ENCODE data around the gene RAB25.

RAB25 gene

DNA sequence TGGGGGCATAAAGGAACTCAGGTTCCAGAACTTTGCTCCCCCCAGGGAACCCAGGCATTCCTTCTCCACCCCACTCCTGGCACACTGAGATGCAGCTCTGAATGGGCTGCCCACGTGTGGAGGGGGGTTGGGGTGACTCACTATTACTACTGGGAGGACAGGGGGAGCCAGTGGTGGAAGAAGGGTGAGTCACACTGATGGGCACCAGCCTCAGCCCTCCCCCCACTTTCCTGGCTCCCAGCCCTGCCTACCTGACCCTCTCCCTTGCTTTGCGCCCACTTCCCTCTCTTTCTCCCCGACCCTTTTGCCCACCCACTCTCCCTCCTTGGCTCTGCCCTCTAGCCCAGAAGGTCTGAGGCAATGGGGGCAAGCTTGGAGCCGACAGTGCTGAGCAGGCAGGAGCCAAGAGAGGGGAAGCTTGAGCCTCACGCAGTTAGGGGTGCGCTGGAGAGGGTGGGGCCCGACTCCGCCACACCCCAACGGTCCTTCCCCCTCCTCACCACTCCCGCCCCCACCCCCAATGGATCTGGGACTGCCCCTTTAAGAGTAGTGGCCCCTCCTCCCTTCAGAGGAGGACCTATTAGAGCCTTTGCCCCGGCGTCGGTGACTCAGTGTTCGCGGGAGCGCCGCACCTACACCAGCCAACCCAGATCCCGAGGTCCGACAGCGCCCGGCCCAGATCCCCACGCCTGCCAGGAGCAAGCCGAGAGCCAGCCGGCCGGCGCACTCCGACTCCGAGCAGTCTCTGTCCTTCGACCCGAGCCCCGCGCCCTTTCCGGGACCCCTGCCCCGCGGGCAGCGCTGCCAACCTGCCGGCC, 53.4 kb downstream of the RAB25 start, which contains the start of gene LMNA (continued):
- TF ChIP-seq, protein P1, sequence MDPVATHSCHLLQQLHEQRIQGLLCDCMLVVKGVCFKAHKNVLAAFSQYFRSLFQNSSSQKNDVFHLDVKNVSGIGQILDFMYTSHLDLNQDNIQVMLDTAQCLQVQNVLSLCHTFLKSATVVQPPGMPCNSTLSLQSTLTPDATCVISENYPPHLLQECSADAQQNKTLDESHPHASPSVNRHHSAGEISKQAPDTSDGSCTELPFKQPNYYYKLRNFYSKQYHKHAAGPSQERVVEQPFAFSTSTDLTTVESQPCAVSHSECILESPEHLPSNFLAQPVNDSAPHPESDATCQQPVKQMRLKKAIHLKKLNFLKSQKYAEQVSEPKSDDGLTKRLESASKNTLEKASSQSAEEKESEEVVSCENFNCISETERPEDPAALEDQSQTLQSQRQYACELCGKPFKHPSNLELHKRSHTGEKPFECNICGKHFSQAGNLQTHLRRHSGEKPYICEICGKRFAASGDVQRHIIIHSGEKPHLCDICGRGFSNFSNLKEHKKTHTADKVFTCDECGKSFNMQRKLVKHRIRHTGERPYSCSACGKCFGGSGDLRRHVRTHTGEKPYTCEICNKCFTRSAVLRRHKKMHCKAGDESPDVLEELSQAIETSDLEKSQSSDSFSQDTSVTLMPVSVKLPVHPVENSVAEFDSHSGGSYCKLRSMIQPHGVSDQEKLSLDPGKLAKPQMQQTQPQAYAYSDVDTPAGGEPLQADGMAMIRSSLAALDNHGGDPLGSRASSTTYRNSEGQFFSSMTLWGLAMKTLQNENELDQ (tag by site-specific recombination; IDR thresholded peaks at IDR 0.05; ENCODE audit: low read depth): no peak
- no peak for TF ChIP-seq ZNF423 (tag by site-specific recombination; IDR thresholded peaks at IDR 0.05)
- TF ChIP-seq, protein P2, sequence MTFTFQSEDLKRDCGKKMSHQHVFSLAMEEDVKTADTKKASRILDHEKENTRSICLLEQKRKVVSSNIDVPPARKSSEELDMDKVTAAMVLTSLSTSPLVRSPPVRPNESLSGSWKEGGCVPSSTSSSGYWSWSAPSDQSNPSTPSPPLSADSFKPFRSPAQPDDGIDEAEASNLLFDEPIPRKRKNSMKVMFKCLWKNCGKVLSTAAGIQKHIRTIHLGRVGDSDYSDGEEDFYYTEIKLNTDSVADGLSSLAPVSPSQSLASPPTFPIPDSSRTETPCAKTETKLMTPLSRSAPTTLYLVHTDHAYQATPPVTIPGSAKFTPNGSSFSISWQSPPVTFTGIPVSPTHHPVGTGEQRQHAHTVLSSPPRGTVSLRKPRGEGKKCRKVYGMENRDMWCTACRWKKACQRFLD (tag by site-specific recombination; IDR thresholded peaks at IDR 0.05): peak; percentile 84; the same call in 1 of the 2 replicates
- TF ChIP-seq ZNF530 (tag by site-specific recombination; IDR thresholded peaks at IDR 0.05; ENCODE audit: low read depth): no peak
- TF ChIP-seq, protein P3, sequence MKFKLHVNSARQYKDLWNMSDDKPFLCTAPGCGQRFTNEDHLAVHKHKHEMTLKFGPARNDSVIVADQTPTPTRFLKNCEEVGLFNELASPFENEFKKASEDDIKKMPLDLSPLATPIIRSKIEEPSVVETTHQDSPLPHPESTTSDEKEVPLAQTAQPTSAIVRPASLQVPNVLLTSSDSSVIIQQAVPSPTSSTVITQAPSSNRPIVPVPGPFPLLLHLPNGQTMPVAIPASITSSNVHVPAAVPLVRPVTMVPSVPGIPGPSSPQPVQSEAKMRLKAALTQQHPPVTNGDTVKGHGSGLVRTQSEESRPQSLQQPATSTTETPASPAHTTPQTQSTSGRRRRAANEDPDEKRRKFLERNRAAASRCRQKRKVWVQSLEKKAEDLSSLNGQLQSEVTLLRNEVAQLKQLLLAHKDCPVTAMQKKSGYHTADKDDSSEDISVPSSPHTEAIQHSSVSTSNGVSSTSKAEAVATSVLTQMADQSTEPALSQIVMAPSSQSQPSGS (tag by site-specific recombination; IDR thresholded peaks at IDR 0.05; ENCODE audit: low read depth): no peak
- TF ChIP-seq ZNF366 (tag by site-specific recombination; conservative IDR thresholded peaks at IDR 0.05): peak; percentile 89
- no peak for TF ChIP-seq YY2 (tag by site-specific recombination; IDR thresholded peaks at IDR 0.05)
- TF ChIP-seq ZNF560 (tag by site-specific recombination; IDR thresholded peaks at IDR 0.05; ENCODE audit: borderline replicate concordance): no peak
- TF ChIP-seq ZNF549 (tag by site-specific recombination; IDR thresholded peaks at IDR 0.05): no peak
- TF ChIP-seq ZSCAN16 (tag by site-specific recombination; IDR thresholded peaks at IDR 0.05): no peak
- no peak; the same call in 1 of the 2 replicates for TF ChIP-seq ZNF558 (tag by site-specific recombination; IDR thresholded peaks at IDR 0.05)
- TF ChIP-seq ZNF776 (tag by site-specific recombination; IDR thresholded peaks at IDR 0.05; ENCODE audit: borderline replicate concordance): no peak
- peak; percentile 60; the same call in 1 of the 2 replicates for TF ChIP-seq ZNF2 (tag by site-specific recombination; IDR thresholded peaks at IDR 0.05)
- TF ChIP-seq BCL11A (tag by site-specific recombination; IDR thresholded peaks at IDR 0.05; ENCODE audit: low read depth): peak; percentile 94
- TF ChIP-seq EGR2 (tag by site-specific recombination; IDR thresholded peaks at IDR 0.05; ENCODE audit: low read depth): peak; percentile 97
- TF ChIP-seq ZNF157 (tag by site-specific recombination; IDR thresholded peaks at IDR 0.05): no peak
- no peak; the same call in none of the 2 replicates for TF ChIP-seq ZNF600 (tag by site-specific recombination; IDR thresholded peaks at IDR 0.05)
- 0 out of 2 replicates have a peak, but pooled peaks have one; percentile 30 for TF ChIP-seq ZFP37 (tag by site-specific recombination; IDR thresholded peaks at IDR 0.05)
- TF ChIP-seq ZNF555 (tag by site-specific recombination; conservative IDR thresholded peaks at IDR 0.05): no peak
- TF ChIP-seq, protein P4, sequence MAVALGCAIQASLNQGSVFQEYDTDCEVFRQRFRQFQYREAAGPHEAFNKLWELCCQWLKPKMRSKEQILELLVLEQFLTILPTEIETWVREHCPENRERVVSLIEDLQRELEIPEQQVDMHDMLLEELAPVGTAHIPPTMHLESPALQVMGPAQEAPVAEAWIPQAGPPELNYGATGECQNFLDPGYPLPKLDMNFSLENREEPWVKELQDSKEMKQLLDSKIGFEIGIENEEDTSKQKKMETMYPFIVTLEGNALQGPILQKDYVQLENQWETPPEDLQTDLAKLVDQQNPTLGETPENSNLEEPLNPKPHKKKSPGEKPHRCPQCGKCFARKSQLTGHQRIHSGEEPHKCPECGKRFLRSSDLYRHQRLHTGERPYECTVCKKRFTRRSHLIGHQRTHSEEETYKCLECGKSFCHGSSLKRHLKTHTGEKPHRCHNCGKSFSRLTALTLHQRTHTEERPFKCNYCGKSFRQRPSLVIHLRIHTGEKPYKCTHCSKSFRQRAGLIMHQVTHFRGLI (tag by site-specific recombination; IDR thresholded peaks at IDR 0.05): no peak
- TF ChIP-seq ZXDB (tag by site-specific recombination; IDR thresholded peaks at IDR 0.05): peak; percentile 60; the same call in 1 of the 2 replicates
- TF ChIP-seq ZNF571 (tag by site-specific recombination; IDR thresholded peaks at IDR 0.05): no peak
- TF ChIP-seq GLIS1 (tag by site-specific recombination; IDR thresholded peaks at IDR 0.05): peak; percentile 73
- TF ChIP-seq IKZF3 (tag by site-specific recombination; IDR thresholded peaks at IDR 0.05): peak; percentile 49; the same call in 1 of the 2 replicates
- no peak for TF ChIP-seq ZNF837 (tag by site-specific recombination; IDR thresholded peaks at IDR 0.05)
- TF ChIP-seq ZNF19 (tag by site-specific recombination; IDR thresholded peaks at IDR 0.05; ENCODE audit: low read depth): no peak
- TF ChIP-seq ZNF843 (tag by site-specific recombination; IDR thresholded peaks at IDR 0.05): no peak
- TF ChIP-seq ZNF514 (tag by site-specific recombination; IDR thresholded peaks at IDR 0.05): no peak
- TF ChIP-seq ZNF747 (tag by site-specific recombination; IDR thresholded peaks at IDR 0.05): no peak
- TF ChIP-seq ZNF660 (tag by site-specific recombination; IDR thresholded peaks at IDR 0.05): peak; percentile 54; the same call in 1 of the 2 replicates
- TF ChIP-seq, protein P5, sequence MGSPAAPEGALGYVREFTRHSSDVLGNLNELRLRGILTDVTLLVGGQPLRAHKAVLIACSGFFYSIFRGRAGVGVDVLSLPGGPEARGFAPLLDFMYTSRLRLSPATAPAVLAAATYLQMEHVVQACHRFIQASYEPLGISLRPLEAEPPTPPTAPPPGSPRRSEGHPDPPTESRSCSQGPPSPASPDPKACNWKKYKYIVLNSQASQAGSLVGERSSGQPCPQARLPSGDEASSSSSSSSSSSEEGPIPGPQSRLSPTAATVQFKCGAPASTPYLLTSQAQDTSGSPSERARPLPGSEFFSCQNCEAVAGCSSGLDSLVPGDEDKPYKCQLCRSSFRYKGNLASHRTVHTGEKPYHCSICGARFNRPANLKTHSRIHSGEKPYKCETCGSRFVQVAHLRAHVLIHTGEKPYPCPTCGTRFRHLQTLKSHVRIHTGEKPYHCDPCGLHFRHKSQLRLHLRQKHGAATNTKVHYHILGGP (tag by site-specific recombination; IDR thresholded peaks at IDR 0.05): no peak
- no peak for TF ChIP-seq ZNF585B (tag by site-specific recombination; IDR thresholded peaks at IDR 0.05)
- no peak for TF ChIP-seq ZNF701 (tag by site-specific recombination; IDR thresholded peaks at IDR 0.05)
- TF ChIP-seq KLF8 (tag by site-specific recombination; IDR thresholded peaks at IDR 0.05): peak; percentile 91

All from HEK293 (cell line).